ENCODE results near the gene RPS14. TPM values are rescaled to one million over a fixed set of nuclear protein-coding genes. Genes with fewer than 3 reads are reported as not detected.

RPS14 gene
- total and polyA plus RNA-seq, 9 of the 15 experiments (the other 6 are each of a cell fraction or from before 2014, with no cell fraction given): 1,824 to 5,983 (median 3,017) TPM

- TF ChIP-seq STAT6 (CRISPR knock-in tag; IDR thresholded peaks at IDR 0.05) (no peak), RBFOX2 (IDR thresholded peaks at IDR 0.05; ENCODE audit: low read depth, low read length) (peak; percentile 21; the same call in 1 of the 2 replicates), ZKSCAN3 (CRISPR knock-in tag; IDR thresholded peaks at IDR 0.05) (no peak)
These were observed 7.5 kb downstream of the RPS14 start (continued) for GRCh38 chr5:150441813-150442698.

GRCh38 chr5:150440948-150441812 is 8.4 kb downstream of the RPS14 start:
- ChIA-PET CTCF (ENCODE audit: low intra/inter-chr PET ratio) (no interaction called here), POLR2A (interaction anchor here (0.6 to 2.2 kb wide), 6 partner anchors 8 to 486 kb away, joined by 3 to 17 read pairs (median 4); partner anchors contain the start of gene RPS14)
- Histone ChIP-seq H3K27me3 (ENCODE audit: control insufficient read depth in 2 of 2, insufficient read depth in 2 of 2, low read length in 2 of 2) (no peaks in the 10 kb centered on the region; a peak in 1 of 5 replicates), H3K9ac (ENCODE audit: insufficient read depth in 1 of 2, low read depth in 2 of 2, low read length in 2 of 2) (peak overlapping the region in 1 of 2 experiments; percentile 73; a peak in 1 of 4 replicates), H3K4me3 (no peak overlapping the region), H3K4me2 (ENCODE audit: insufficient read depth, low read length) (no peak overlapping the region), H4K20me1 (replicated peaks; ENCODE audit: control insufficient read depth, insufficient read depth, low read length) (peaks cover 12% of the 10 kb centered on the region), H2AFZ (ENCODE audit: low read depth, low read length) (no peak overlapping the region), H3K79me2 (ENCODE audit: control insufficient read depth, insufficient read depth, low read length) (peaks cover 6% of the 10 kb centered on the region), H3K9me3 (replicated peaks; ENCODE audit: control insufficient read depth, insufficient read depth, low read depth, low read length) (no peaks in the 10 kb centered on the region), H3K9me1 (ENCODE audit: control insufficient read depth, insufficient read depth, low read length) (no peaks in the 10 kb centered on the region), H3K36me3 (ENCODE audit: control insufficient read depth, insufficient read depth, low read length) (peaks cover 32% of the 10 kb centered on the region), H3K27ac (ENCODE audit: extremely low read depth, low read depth, low read length) (no peak overlapping the region), H3K4me1 (replicated peaks in 1 of 2; ENCODE audit: control insufficient read depth in 2 of 2, insufficient read depth in 2 of 2, low read length in 2 of 2) (peaks cover 0 to 12% of the 10 kb centered on the region in 2 experiments; a peak in 3 of 5 replicates)
- FAIRE-seq (peak; percentile 11), ATAC-seq (peak; percentile 57), DNase-seq (ENCODE audit: extremely low read depth in 1 of 4, low spot score in 3 of 4) (peak in 2 of 4 experiments; percentile 48 to 51)
- intact Hi-C loops (cut with micrococcal nuclease): no loop called here
- in situ Hi-C loops (cut with MboI): no loop called here
- no TSS peak for BruUV-seq (replicated peaks)
- 36% methylated on average over 12 of the region's 12 CpGs for WGBS (ENCODE audit: insufficient coverage, low coverage, missing lambda C conversion rate)
- no peak for TF ChIP-seq HDGF (IDR thresholded peaks at IDR 0.05)
- no peak for TF ChIP-seq ZNF444 (CRISPR knock-in tag; IDR thresholded peaks at IDR 0.05)
- TF ChIP-seq, protein P1, sequence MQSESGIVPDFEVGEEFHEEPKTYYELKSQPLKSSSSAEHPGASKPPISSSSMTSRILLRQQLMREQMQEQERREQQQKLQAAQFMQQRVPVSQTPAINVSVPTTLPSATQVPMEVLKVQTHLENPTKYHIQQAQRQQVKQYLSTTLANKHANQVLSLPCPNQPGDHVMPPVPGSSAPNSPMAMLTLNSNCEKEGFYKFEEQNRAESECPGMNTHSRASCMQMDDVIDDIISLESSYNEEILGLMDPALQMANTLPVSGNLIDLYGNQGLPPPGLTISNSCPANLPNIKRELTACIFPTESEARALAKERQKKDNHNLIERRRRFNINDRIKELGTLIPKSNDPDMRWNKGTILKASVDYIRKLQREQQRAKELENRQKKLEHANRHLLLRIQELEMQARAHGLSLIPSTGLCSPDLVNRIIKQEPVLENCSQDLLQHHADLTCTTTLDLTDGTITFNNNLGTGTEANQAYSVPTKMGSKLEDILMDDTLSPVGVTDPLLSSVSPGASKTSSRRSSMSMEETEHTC (IDR thresholded peaks at IDR 0.05): no peak
- peak; percentile 70 for TF ChIP-seq CEBPB (tag; IDR thresholded peaks at IDR 0.05)
- no peak for TF ChIP-seq TCFL5 (CRISPR knock-in tag; conservative IDR thresholded peaks at IDR 0.05)
- TF ChIP-seq SLC30A9 (CRISPR knock-in tag; IDR thresholded peaks at IDR 0.05): no peak
- TF ChIP-seq GTF2F1 (IDR thresholded peaks at IDR 0.05; ENCODE audit: low read depth, low read length): no peak
- TF ChIP-seq, protein P2, sequence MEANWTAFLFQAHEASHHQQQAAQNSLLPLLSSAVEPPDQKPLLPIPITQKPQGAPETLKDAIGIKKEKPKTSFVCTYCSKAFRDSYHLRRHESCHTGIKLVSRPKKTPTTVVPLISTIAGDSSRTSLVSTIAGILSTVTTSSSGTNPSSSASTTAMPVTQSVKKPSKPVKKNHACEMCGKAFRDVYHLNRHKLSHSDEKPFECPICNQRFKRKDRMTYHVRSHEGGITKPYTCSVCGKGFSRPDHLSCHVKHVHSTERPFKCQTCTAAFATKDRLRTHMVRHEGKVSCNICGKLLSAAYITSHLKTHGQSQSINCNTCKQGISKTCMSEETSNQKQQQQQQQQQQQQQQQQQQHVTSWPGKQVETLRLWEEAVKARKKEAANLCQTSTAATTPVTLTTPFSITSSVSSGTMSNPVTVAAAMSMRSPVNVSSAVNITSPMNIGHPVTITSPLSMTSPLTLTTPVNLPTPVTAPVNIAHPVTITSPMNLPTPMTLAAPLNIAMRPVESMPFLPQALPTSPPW (CRISPR knock-in tag; IDR thresholded peaks at IDR 0.05): peak; percentile 15; the same call in 1 of the 2 replicates
- TF ChIP-seq FOXK2 (conservative IDR thresholded peaks at IDR 0.05 in 1 of 2, IDR thresholded peaks at IDR 0.05 in 1 of 2; ENCODE audit: low read depth in 2 of 2): peak in 1 of 2 experiments; percentile 37; a peak in 1 of 4 replicates
- no peak for TF ChIP-seq ARNT (IDR thresholded peaks at IDR 0.05)
